DND-41 (cell line): ENCODE measurements around the gene HOXC5.

Source experiments
- ATAC-seq: fragments of 200-7000 bp; cut with Tn5 transposase; 3 replicates; pipeline ENCODE4 v1.9.1; 2021; ENCODE audit warnings: low read depth; ENCODE audit not compliant: insufficient read depth
- DNase-seq: peaks from one replicate; pipeline ENCODE4 v3.0.0-alpha.2; 2020
- H2AFZ ChIP-seq: 2 replicates; pipeline ENCODE4 v1.6.0; 2012; ENCODE audit warnings: low read depth, low read length
- H3K27ac ChIP-seq: 2 replicates; pipeline ENCODE4 v1.5.1; 2012; ENCODE audit warnings: low read length, inconsistent platforms
- H3K27me3 ChIP-seq: fragments of 200-600 bp; sonication (generic); 2 replicates; pipeline ENCODE4 v1.6.0; 2012; ENCODE audit warnings: low read length, mild to moderate bottlenecking, inconsistent platforms; ENCODE audit not compliant: insufficient read depth, poor library complexity
- H3K36me3 ChIP-seq: 2 replicates; pipeline ENCODE4 v1.5.1; 2012; ENCODE audit warnings: low read length, inconsistent platforms; ENCODE audit not compliant: insufficient read depth
- H3K4me1 ChIP-seq: 2 replicates; pipeline ENCODE4 v1.5.1; 2012; ENCODE audit warnings: mild to moderate bottlenecking, low read length; ENCODE audit not compliant: insufficient read depth
- H3K4me2 ChIP-seq: 2 replicates; pipeline ENCODE4 v1.6.0; 2012; ENCODE audit warnings: mild to moderate bottlenecking, moderate library complexity, low read length, inconsistent platforms; ENCODE audit not compliant: insufficient read depth
- H3K4me3 ChIP-seq, 2 experiments: fragments of 200-600 bp in 1 of 2; shearing (Covaris generic) in 1 of 2; 2 replicates each; pipeline ENCODE4 v1.5.1; 2012 to 2016; ENCODE audit warnings: inconsistent platforms in 2 of 2, low read length in 2 of 2, mild to moderate bottlenecking in 2 of 2, low read depth in 1 of 2, moderate library complexity in 1 of 2
- H3K79me2 ChIP-seq: 2 replicates; pipeline ENCODE4 v1.6.0; 2012; ENCODE audit warnings: low read length, inconsistent platforms; ENCODE audit not compliant: insufficient read depth
- H3K9ac ChIP-seq: 2 replicates; pipeline ENCODE4 v1.6.0; 2012; ENCODE audit warnings: low read depth, mild to moderate bottlenecking, inconsistent platforms, low read length, moderate library complexity
- H3K9me3 ChIP-seq: 2 replicates; pipeline ENCODE4 v1.5.1; 2012; ENCODE audit warnings: low read length, moderate library complexity, mild to moderate bottlenecking, inconsistent platforms; ENCODE audit not compliant: insufficient read depth, severe bottlenecking
- H4K20me1 ChIP-seq: 2 replicates; pipeline ENCODE4 v1.6.0; 2012; ENCODE audit warnings: low read length; ENCODE audit not compliant: insufficient read depth
- EZH2 ChIP-seq: IDR thresholded peaks from 3 replicates; pipeline ENCODE4 v1.6.1; 2012; ENCODE audit warnings: borderline replicate concordance, low read depth, mild to moderate bottlenecking, moderate library complexity, low read length, inconsistent platforms; ENCODE audit not compliant: severe bottlenecking
- TF ChIP-seq, protein P1 (sequence below): IDR thresholded peaks from 2 replicates; pipeline ENCODE4 v1.5.1; 2012; ENCODE audit warnings: borderline replicate concordance, low read length, moderate library complexity, mild to moderate bottlenecking; ENCODE audit not compliant: poor library complexity, severe bottlenecking; ENCODE audit errors: extremely low read depth

HOXC5 gene

DNA sequence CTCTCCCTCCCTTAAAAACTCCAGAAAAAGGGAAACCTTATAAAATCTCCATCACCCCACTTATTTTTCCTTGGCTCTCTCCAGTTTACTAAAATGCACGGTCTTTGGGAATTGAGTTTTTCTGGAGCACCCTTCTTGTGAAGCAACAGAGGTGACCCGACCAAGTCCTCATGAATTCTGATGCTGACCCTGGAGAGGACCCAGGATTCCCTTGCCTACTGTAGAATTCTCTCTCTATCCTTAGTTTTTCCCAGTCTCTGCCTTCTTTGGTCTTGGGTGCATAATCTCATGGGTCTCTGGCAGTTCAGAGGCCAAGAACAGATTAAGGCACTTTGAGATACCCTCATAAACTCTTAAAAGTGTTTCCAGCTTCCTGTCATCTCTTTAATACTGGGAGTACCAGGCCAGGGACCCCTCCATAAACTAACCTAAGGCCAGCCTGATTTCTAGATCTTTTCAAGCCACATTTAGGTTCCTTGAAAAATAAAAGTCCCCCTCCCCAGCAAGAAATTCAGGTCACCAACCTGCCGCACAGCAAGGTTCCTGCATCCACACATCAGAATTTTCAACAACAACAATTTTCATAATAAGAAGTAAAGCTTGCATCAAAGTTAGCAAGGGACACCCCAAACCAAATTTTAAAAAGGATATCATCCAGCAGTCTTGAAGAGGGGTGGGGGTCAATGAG lies 15.7 kb downstream of the HOXC5 start:
- Histone ChIP-seq H4K20me1 (no peaks in the 10 kb centered on the region), H3K27me3 (peaks cover 48% of the 10 kb centered on the region), H3K9ac (no peak overlapping the region), H3K9me3 (no peaks in the 10 kb centered on the region), H3K27ac (no peak overlapping the region), H3K4me1 (peaks cover 14% of the 10 kb centered on the region), H3K4me2 (no peak overlapping the region), H3K36me3 (no peaks in the 10 kb centered on the region), H3K4me3 (no peak overlapping the region), H3K79me2 (no peaks in the 10 kb centered on the region), H2AFZ (no peak overlapping the region)
- TF ChIP-seq, protein P1, sequence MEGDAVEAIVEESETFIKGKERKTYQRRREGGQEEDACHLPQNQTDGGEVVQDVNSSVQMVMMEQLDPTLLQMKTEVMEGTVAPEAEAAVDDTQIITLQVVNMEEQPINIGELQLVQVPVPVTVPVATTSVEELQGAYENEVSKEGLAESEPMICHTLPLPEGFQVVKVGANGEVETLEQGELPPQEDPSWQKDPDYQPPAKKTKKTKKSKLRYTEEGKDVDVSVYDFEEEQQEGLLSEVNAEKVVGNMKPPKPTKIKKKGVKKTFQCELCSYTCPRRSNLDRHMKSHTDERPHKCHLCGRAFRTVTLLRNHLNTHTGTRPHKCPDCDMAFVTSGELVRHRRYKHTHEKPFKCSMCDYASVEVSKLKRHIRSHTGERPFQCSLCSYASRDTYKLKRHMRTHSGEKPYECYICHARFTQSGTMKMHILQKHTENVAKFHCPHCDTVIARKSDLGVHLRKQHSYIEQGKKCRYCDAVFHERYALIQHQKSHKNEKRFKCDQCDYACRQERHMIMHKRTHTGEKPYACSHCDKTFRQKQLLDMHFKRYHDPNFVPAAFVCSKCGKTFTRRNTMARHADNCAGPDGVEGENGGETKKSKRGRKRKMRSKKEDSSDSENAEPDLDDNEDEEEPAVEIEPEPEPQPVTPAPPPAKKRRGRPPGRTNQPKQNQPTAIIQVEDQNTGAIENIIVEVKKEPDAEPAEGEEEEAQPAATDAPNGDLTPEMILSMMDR, result no peak
- TF ChIP-seq EZH2, result no peak
- DNase-seq (no peak), ATAC-seq (no peak)

DNA sequence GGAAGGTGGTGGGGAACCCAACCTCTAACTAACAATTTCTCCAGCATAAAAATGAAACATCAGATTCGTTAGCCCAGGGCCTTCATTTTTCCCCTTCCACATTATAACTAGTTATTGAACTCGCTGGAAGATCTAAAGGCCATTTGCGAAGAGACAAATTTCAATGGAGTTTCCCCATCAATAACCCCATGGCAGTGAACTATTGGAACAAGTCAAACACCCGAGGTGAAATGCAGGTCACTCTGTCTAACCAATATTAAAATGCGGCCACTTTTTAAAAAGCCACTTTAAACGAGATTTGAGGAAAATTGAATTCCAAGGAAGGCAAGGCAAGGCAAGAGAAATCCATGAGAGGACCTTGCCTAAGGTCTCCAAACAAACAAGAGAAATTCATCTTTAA lies 16.3 kb downstream of the HOXC5 start:
- Histone ChIP-seq H4K20me1 (no peaks in the 10 kb centered on the region), H3K9me3 (no peaks in the 10 kb centered on the region), H3K4me2 (no peak overlapping the region), H3K4me1 (peaks cover 10% of the 10 kb centered on the region), H3K27ac (no peak overlapping the region), H3K36me3 (no peaks in the 10 kb centered on the region), H2AFZ (no peak overlapping the region), H3K9ac (no peak overlapping the region), H3K4me3 (no peak overlapping the region), H3K79me2 (no peaks in the 10 kb centered on the region), H3K27me3 (peaks cover 48% of the 10 kb centered on the region)
- TF ChIP-seq, protein P1, result no peak
- no peak for ATAC-seq
- no peak for DNase-seq

DNA sequence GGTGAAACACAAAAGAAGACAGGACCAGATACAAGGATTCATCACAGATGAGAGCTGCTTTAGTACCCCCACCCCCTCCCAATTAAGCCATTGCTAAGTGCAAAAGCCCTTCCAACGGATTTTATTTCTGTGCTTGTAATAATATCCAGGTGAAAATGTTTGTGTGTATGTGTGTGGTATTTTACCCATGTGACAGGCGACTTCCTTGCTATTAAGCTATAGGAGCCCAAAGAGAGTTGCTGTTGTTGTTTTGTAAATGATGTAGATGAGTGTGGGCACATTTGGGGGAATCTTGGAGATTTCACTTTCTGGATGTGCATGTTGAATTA lies 17.6 kb downstream of the HOXC5 start:
- no peak overlapping the region for H3K4me3 ChIP-seq
- DNase-seq, result no peak
- H3K27me3 ChIP-seq, result peaks cover 45% of the 10 kb centered on the region
- 0 out of 2 replicates have a peak, but pooled peaks cover 6% of the 10 kb centered on the region for H3K4me1 ChIP-seq
- H3K79me2 ChIP-seq, result no peaks in the 10 kb centered on the region
- H3K9me3 ChIP-seq, result no peaks in the 10 kb centered on the region
- no peak overlapping the region for H3K27ac ChIP-seq
- H3K9ac ChIP-seq, result no peak overlapping the region
- H3K36me3 ChIP-seq, result no peaks in the 10 kb centered on the region
- H4K20me1 ChIP-seq, result no peaks in the 10 kb centered on the region
- ATAC-seq, result no peak
- H2AFZ ChIP-seq, result no peak overlapping the region
- TF ChIP-seq, protein P1, result no peak
- no peak for TF ChIP-seq EZH2
- no peak overlapping the region for H3K4me2 ChIP-seq
